GM12891 (cell line): Measurements from ENCODE around the gene BRD7.

ENCODE experiments used
- DNase-seq: peaks from one replicate; pipeline ENCODE4 v3.0.0; 2011; ENCODE audit warnings: low spot score; ENCODE audit not compliant: insufficient read length
- FAIRE-seq: peaks from 2 replicates; lab custom pipeline; 2011; peaks lifted over from hg19 to GRCh38; lab: Jason Lieb, UNC
- PAX5 ChIP-seq: IDR thresholded peaks from 2 replicates; pipeline ENCODE4 v1.6.1; 2011; ENCODE audit warnings: low read length, moderate library complexity, mild to moderate bottlenecking; ENCODE audit not compliant: insufficient read depth, severe bottlenecking
- POLR2A ChIP-seq: IDR thresholded peaks from 2 replicates; pipeline ENCODE4 v1.6.1; 2011; ENCODE audit warnings: low read depth, low read length, control low read depth
- POLR2AphosphoS5 ChIP-seq: IDR thresholded peaks from 2 replicates; pipeline ENCODE4 v1.6.1; 2011; ENCODE audit warnings: low read depth, low read length, control low read depth
- POU2F2 ChIP-seq: IDR thresholded peaks from 2 replicates; pipeline ENCODE4 v1.6.1; 2011; ENCODE audit warnings: low read depth, mild to moderate bottlenecking, control low read depth, low read length, moderate library complexity
- SPI1 ChIP-seq: IDR thresholded peaks from 2 replicates; pipeline ENCODE4 v1.6.1; 2011; ENCODE audit warnings: low read depth, low read length, control low read depth
- TAF1 ChIP-seq: IDR thresholded peaks from 2 replicates; pipeline ENCODE4 v1.6.1; 2011; ENCODE audit warnings: low read depth, low read length, control low read depth

BRD7 gene

DNA sequence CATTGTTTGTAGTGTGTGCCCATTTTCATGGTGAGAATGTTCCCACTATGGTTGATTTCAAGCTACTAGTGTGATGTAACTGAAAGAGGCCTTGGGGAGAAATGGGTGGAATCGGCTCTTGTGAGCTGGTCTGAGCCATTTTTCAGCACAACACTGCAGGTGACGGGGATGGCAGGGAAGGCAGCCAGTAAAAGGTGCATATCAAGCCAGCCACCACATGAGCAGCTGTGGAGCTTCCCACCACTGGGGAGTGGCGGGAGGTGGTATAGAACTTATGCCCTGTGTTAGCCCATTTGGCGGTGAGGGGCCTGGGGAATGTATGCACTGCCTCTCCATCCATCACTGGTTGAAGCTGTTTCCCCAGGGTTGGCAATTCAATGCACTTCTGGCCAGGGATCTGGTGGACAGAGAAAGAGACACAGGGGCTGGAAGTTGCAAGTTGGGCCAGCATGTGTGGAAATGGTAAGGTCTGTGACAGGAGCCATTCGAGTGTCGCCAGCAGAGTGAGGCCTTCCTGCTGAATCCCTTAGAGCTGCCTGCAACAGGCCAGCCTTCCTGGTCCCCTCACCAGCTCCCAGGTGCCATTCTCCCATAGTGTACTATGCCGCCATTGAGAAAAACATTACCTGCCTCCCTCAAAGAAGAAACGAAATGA, 31.7 kb upstream of the BRD7 start:
- TF ChIP-seq SPI1 = no peak
- no peak for TF ChIP-seq PAX5
- TF ChIP-seq TAF1 = no peak
- no peak for TF ChIP-seq POU2F2
- TF ChIP-seq POLR2AphosphoS5 = no peak
- TF ChIP-seq POLR2A = no peak
- DNase-seq = no peak
- no peak for FAIRE-seq

DNA sequence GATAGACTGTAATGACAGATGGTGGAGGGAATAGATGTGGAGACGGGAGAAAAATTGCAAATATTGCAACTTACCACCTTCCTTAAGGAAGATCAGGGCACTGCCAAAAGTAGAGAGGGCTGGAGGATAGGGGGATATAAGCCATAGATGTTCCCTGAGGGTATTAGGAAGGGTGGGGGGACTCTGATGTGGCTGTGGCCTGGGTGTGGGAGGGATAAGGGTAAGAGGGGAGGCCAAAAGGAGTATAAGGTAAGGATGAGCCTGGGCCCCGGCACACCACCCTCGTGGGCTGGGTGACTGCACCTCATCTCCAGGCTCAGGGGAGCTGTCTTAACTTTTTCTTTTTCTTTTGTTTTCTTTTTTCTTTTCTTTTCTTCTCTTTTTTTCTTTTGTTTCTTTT, 30.6 kb upstream of the BRD7 start:
- FAIRE-seq = no peak
- TF ChIP-seq SPI1 (no peak), POU2F2 (no peak), TAF1 (no peak), PAX5 (no peak), POLR2AphosphoS5 (no peak), POLR2A (no peak)
- no peak for DNase-seq

- no peak for TF ChIP-seq POU2F2
- no peak for TF ChIP-seq POLR2AphosphoS5
- TF ChIP-seq PAX5 = no peak
- no peak for TF ChIP-seq POLR2A
- no peak for TF ChIP-seq SPI1
- TF ChIP-seq TAF1 = no peak
- DNase-seq (no peak), FAIRE-seq (no peak)
These were observed 29.5 kb upstream of the BRD7 start for GRCh38 chr16:50398336-50398735.

DNA sequence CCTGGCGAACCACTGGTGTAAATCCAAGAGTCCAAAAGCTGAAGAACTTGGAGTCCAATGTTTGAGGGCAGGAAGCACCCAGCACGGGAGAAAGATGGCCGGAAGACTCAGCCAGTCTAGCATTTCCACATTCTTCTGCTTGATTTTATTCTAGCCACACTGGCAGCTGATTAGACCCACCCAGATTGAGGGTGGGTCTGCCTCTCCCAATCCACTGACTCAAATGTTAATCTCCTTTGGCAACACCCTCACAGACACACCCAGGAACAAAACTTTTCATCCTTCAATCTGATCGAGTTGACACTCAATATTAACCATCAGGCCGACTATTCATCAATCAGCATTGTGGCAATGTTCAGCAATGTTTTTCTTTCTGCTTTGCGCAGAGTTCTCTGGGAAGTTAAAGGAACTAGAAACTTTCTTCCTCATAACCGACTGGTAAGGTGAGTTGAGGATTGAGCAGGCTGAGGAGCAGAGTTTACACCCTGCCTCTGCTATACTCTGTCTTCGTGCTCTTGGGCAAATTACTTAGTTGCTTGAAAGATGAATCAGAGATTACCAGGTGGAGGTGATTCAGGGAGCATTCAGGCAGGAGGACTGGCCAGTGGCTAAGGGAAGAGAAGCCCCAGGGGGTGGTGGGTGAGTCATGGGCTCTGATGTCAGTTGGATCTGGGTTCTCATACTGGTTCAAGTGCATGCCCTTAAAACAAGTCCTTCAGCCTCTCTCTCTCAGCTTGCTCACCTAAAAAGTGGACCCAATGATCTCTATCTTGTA, 28.2 kb upstream of the BRD7 start:
- FAIRE-seq (no peak), DNase-seq (no peak)
- TF ChIP-seq PAX5 = no peak

GRCh38 chr16:50395763-50396710, 27.2 kb upstream of the BRD7 start:
- FAIRE-seq (no peak), DNase-seq (no peak)
- TF ChIP-seq POLR2AphosphoS5 (no peak), PAX5 (no peak), POLR2A (no peak), POU2F2 (no peak), TAF1 (no peak), SPI1 (peak; percentile 26; the same call in 1 of the 2 replicates)

DNA sequence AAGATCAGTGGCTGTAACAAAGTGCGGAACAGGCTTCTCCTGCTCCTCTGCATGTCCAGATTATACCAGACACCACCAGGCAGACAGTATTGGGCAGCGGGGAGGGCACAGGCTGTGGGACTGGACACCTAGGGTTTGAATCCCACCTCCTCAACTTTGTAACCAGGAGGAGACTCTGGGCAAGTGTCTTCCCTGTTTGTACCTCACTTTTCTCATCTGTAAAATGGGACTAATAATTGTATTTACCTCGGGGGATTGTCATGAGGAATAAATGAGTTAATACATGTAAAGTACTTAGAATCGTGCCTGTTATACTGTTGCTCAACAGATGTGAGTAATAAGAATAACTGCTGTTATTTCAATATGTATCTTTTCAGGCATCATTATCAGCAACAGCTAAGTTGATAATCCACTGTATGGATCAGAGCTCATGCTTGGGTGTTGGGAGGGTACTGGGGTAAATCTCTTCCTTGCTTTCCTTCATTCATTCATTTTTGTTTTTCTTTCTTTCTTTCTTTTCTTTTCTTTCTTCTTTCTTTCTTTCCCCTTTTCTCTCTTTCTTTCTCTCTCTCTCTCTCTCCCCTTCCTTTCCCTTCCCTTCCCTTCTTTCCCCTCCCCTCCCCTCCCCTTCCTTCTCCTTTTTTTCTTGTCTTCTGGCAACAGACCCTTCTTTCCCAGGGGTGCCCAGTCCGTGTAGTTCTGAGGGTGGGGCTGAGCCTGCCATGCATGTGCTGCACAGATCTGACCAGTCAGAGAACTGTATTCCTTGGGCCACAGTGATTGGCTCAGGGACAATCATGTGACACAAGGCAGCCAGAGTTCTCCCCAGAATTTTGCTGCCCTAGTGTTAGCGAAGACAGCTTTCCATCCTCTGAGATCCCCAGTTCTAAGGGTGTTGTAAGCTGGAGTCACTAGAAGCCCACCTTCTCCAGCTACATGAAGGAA, 25.3 kb upstream of the BRD7 start:
- DNase-seq (no peak), FAIRE-seq (no peak)
- no peak for TF ChIP-seq SPI1
- TF ChIP-seq POLR2AphosphoS5 = no peak
- TF ChIP-seq TAF1 = no peak
- no peak for TF ChIP-seq POLR2A
- TF ChIP-seq PAX5 = no peak
- TF ChIP-seq POU2F2 = no peak

- DNase-seq (no peak), FAIRE-seq (no peak)
- TF ChIP-seq PAX5 (no peak), POLR2AphosphoS5 (no peak), POU2F2 (no peak), SPI1 (no peak), TAF1 (no peak), POLR2A (no peak)
These were observed 24.6 kb upstream of the BRD7 start for GRCh38 chr16:50393416-50393815.

DNA sequence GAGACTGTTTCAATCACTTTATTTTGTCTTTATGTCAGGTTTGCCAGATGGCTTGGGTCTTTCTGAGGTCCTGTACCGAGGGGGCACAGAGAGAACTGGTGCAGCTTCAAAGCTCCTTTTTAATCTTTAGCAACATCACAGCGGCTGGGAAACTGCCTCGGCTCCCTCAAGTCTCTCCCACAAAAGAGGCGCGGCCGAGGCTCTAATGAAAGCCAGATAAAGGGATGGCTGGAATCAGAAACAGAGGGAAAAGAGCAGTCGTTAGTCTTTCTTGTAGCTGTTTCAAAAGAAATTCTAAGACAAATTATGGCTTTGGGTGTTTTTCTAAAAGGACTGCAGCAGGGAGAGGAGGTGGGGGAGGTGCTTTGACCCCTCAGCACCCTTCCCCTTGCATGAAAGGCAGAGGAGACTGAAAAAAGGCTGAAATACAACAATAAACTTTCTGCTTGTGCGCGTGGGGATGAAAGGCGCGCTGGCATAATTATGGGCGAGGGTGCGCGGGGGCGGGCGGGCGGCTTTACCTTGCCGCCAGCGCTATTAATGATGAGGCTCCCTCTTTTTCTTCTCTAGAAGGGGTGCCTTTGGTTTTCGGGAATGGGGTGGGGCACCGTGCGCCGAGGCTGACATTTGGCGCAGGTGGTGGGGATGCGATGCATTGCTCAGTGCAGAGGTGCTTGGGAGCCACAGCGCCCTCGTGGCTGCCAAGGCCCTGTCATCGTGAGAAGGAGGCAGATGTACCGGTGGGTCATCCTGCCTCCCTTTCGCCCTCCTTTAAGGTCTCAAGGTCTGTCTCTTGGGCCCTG, 22.3 kb upstream of the BRD7 start:
- no peak for FAIRE-seq
- no peak for DNase-seq
- no peak for TF ChIP-seq SPI1
- no peak for TF ChIP-seq POLR2AphosphoS5
- TF ChIP-seq TAF1 = no peak
- no peak for TF ChIP-seq PAX5
- no peak for TF ChIP-seq POLR2A
- no peak for TF ChIP-seq POU2F2
